ENCODE results near the gene MAPKAP1.

Gene MAPKAP1

DNA sequence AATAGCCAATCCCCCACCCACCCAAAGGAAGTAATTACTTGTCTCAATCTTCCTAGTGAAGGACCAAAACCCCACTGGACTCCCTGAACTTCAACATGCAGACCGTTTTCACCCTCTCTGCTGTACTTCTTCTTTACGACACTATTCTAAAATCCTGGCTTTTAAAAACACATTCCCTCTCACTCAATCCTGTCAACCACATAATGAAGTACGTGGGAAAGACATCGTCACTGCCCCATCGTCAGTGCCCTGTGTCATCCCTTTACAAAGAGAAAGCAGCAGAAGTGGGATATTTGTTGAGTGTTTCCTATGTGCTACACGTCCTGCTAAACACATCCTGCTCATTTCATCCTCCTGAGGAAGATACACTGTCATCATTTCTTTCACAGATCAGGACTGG, 54.2 kb downstream of the MAPKAP1 start:
- in situ Hi-C loops (cut with MboI; ENCODE audit: low sequenced_read_pairs) = no loop called here
- no peaks in the 10 kb centered on the region for H3K9me3 ChIP-seq
- no peak overlapping the region for H3K4me3 ChIP-seq
- no peak for DNase-seq (ENCODE audit: low spot score in 2 of 2)
- H3K4me1 ChIP-seq = peaks cover 33% of the 10 kb centered on the region
- H3K36me3 ChIP-seq (replicated peaks) = no peaks in the 10 kb centered on the region; the same call in 1 of the 2 replicates
- no peaks in the 10 kb centered on the region for H3K27me3 ChIP-seq (ENCODE audit: low read depth)

DNA sequence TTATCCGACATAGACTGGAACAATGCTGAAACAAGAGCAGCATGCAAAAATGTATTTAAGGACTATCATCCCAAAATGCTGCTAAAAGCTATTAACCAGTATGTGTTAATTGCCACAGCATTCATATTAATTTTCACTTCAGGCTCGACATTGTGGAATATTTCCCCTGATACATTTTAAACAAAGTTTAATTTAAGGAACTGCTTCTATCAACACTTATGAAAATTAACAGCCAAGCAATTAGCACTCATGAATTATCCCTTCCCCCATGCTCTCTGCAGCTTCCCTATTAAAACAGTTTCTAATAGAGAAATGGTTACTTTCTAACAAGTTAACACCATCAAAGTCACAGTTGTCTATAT, 54.8 kb downstream of the MAPKAP1 start:
- Histone ChIP-seq H3K4me3 (no peak overlapping the region), H3K36me3 (replicated peaks) (no peaks in the 10 kb centered on the region; the same call in 1 of the 2 replicates), H3K4me1 (peaks cover 33% of the 10 kb centered on the region), H3K27me3 (ENCODE audit: low read depth) (no peaks in the 10 kb centered on the region), H3K9me3 (no peaks in the 10 kb centered on the region)
- no peak for DNase-seq (ENCODE audit: low spot score in 2 of 2)
- in situ Hi-C loops (cut with MboI; ENCODE audit: low sequenced_read_pairs) = no loop called here

DNA sequence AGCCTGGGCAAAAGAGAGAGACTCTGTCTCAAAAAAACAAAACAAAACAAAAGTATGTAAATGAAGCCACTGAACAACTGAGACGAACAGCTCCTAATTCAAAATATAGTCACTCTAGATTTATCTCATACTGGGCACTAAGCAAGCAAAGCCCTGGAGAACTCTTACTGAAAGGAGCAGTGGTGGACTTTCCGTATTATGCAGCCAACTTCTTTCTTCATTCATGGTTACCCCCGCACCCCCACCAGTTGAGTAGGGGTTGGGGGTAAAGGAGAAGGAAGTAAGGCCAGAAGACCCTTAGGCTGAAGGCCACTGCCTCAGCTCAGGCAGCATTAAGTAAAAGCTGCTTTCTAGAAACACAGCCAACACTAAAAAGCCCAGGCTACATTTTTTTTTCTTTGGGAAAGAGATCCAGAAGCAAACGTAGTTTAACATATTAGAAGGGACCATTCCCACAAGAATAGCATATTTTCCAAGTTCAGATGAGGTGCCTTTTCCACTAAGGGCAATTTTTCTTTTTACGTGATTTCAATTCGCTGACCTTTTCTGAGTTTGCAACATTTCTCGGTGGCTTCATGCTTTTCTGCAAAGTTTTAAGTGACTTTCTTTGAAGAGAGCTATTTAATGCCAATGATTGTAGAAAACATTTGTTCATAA, 55.3 kb downstream of the MAPKAP1 start:
- no peak for DNase-seq (ENCODE audit: low spot score in 2 of 2)
- peaks cover 33% of the 10 kb centered on the region for H3K4me1 ChIP-seq
- H3K4me3 ChIP-seq = no peak overlapping the region
- H3K36me3 ChIP-seq (replicated peaks) = no peaks in the 10 kb centered on the region
- in situ Hi-C loops (cut with MboI; ENCODE audit: low sequenced_read_pairs) = no loop called here
- H3K9me3 ChIP-seq = no peaks in the 10 kb centered on the region
- no peaks in the 10 kb centered on the region for H3K27me3 ChIP-seq (ENCODE audit: low read depth)

DNA sequence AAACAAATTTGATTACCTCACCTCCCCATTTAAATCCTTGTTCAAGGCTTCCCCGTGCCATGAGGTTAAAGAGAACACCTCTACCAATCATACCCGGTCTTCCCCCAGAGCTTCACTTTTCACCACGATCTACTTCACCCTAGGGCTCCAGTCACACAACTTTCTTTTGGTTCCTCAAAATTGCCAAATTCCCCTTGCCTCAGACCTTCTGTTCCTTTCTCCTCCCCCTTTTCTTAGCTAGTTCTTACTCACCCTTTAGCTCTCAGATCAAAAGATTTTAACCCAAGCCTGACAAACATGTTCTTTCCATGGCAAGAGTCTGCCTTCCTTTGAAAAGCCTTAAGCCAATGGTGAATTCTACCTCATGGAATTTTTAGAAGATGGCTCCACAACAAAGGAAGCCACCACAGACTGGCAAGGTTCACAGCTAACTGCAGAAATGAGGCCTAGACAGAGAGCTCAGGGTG, 56.7 kb downstream of the MAPKAP1 start:
- Histone ChIP-seq H3K36me3 (replicated peaks) (no peaks in the 10 kb centered on the region), H3K27me3 (ENCODE audit: low read depth) (no peaks in the 10 kb centered on the region), H3K4me1 (peaks cover 22% of the 10 kb centered on the region), H3K4me3 (no peak overlapping the region), H3K9me3 (no peaks in the 10 kb centered on the region)
- no peak for DNase-seq (ENCODE audit: low spot score in 2 of 2)
- in situ Hi-C loops (cut with MboI; ENCODE audit: low sequenced_read_pairs) = no loop called here

DNA sequence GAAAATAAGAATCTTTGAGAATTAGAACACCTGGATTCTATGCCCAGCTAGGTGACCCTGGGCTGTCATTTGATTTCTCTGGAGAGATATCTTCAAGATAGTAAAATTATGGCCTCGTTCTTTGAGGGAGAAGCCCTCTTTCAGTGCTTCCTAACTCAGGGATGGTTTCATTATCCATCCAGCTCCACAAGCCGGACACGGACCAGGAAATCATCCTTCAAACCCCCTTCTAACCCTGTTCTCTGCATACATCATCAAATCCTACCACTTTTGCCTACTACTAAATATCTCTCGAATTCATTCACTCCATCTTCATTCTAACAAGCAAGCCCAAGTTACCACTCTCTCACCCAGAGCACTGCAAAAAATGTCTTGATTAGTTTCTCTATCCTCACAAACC, 57.2 kb downstream of the MAPKAP1 start:
- no peak overlapping the region for H3K4me3 ChIP-seq
- H3K36me3 ChIP-seq (replicated peaks) = no peaks in the 10 kb centered on the region
- no peaks in the 10 kb centered on the region for H3K9me3 ChIP-seq
- no peak for DNase-seq (ENCODE audit: low spot score in 2 of 2)
- peaks cover 17% of the 10 kb centered on the region for H3K4me1 ChIP-seq
- in situ Hi-C loops (cut with MboI; ENCODE audit: low sequenced_read_pairs) = no loop called here
- no peaks in the 10 kb centered on the region for H3K27me3 ChIP-seq (ENCODE audit: low read depth)

DNA sequence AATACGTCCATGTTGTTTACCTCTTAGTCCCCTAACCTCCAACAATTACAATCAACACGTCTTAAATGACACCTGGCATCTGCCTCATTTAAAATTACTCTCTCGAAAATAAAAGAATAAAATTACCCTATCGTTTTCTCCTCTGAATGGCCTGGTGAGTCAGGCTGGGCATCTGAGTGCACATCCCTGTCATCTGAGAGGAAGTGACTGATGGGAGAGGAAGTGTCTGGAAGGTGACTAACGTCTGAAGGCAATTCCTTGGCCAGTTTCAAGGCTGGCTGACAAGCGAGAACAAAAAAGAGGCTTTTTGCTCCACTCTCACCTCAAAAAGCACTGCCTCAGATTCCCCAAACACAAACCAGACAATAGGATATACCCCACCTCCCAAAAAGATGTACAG, 57.7 kb downstream of the MAPKAP1 start:
- Histone ChIP-seq H3K36me3 (replicated peaks) (no peaks in the 10 kb centered on the region), H3K4me3 (no peak overlapping the region), H3K4me1 (peaks cover 12% of the 10 kb centered on the region), H3K27me3 (ENCODE audit: low read depth) (no peaks in the 10 kb centered on the region), H3K9me3 (no peaks in the 10 kb centered on the region)
- no peak for DNase-seq (ENCODE audit: low spot score in 2 of 2)
- in situ Hi-C loops (cut with MboI; ENCODE audit: low sequenced_read_pairs) = no loop called here

DNA sequence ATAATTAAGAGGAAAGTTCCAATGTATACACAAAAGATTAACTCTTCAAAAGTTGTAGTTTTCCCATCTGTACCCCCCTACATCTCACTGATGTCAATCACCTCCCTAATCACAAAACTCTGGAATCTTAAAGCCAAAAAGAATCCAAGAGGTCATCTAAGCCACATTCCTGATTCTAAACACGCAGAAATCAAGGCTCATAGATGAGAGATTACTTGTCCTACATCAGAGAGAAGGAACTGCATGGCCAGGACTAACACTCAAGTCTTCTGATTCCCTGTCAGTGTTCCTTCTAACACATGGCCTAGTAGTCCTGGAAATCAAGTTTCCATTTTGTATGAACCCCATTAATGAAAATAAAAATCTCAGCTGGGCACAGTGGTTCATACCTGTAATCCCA, 58.7 kb downstream of the MAPKAP1 start:
- peaks cover 5% of the 10 kb centered on the region for H3K4me1 ChIP-seq
- in situ Hi-C loops (cut with MboI; ENCODE audit: low sequenced_read_pairs) = no loop called here

DNA sequence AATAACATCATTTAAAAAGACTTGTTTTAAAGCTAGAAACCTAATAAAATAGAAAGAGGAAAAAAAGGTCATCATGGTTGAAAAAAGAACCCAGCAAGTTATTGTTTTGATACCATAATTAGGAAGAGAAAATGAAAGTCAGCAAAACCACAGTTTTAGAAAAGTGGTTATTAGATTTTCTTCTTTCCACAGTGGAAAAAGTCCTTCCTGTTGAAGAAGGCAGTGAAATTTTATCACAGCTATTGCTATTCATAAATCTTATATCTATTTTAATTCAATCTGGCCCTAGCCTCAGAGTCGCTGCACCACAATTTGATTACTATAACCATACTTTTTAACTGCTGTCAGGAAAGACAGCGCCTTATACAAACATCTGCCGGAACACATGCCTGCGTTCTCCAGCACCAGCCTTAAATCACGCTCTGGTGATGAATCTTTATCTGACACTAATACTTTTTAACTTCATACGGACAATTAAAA, 60.3 kb downstream of the MAPKAP1 start:
- Histone ChIP-seq H3K9me3 (no peaks in the 10 kb centered on the region), H3K36me3 (replicated peaks) (no peaks in the 10 kb centered on the region), H3K4me3 (no peak overlapping the region), H3K27me3 (ENCODE audit: low read depth) (no peaks in the 10 kb centered on the region), H3K4me1 (no peaks in the 10 kb centered on the region; the same call in 1 of the 2 replicates)
- in situ Hi-C loops (cut with MboI; ENCODE audit: low sequenced_read_pairs) = no loop called here
- no peak for DNase-seq (ENCODE audit: low spot score in 2 of 2)

More for the DNA sequence above, 58.7 kb downstream of the MAPKAP1 start:
- Histone ChIP-seq H3K4me3 (no peak overlapping the region), H3K36me3 (replicated peaks) (no peaks in the 10 kb centered on the region), H3K27me3 (ENCODE audit: low read depth) (no peaks in the 10 kb centered on the region), H3K9me3 (no peaks in the 10 kb centered on the region)
- no peak for DNase-seq (ENCODE audit: low spot score in 2 of 2)

DNA sequence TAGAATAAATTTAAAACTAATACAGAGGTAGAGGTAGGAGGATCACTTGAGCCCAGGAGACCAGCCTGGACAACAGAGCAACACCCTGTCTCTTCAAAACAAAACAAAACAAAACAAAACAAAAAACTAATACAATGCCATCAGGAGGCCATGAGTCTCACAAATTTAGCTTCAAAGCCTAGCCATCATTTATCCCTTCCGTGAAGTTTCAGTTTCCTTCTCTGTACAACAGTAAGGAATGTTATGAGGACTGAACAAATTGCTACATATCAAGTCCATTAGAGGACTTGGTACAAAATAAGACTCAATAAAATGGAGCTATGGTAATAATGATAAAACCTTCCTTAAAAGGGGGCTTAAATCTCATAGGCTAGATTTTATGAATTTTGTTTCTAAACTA, 60.8 kb downstream of the MAPKAP1 start:
- no peaks in the 10 kb centered on the region for H3K27me3 ChIP-seq (ENCODE audit: low read depth)
- DNase-seq (ENCODE audit: low spot score in 2 of 2) = no peak
- H3K4me3 ChIP-seq = no peak overlapping the region
- no peaks in the 10 kb centered on the region for H3K4me1 ChIP-seq
- no peaks in the 10 kb centered on the region for H3K9me3 ChIP-seq
- in situ Hi-C loops (cut with MboI; ENCODE audit: low sequenced_read_pairs) = no loop called here
- no peaks in the 10 kb centered on the region for H3K36me3 ChIP-seq (replicated peaks)

DNA sequence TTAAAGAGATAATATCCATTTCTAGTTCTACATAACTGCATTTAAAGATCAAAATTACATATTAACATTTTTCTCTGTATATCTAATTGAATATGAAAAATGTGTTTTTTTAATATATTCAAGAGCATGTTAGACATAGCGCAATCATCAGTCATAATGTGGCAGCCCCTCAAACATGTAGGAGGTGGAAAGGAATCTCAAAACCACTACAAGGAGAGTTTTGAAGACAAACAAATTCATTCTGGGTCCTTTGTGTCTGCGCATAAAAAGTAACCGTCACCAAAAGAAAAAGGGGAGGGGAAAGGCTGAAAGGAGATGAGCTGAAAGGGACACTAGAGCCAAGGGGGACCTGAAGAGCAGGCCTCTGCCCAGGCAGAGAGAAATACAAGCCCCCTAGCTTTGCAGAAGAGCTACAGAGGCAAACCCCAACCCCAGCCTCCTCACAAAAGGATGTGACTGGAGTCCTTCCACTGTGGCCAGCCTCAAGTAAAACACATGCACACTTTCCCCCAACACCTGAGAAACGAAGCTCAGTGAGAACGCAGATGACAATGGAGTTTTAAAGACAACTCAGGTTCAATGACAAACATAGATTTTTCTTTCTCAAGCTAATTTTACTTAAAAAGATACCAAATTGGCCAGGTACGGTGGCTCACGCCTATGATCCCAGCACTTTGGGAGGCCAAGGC, 62.0 kb downstream of the MAPKAP1 start:
- no peak for DNase-seq (ENCODE audit: low spot score in 2 of 2)
- H3K36me3 ChIP-seq (replicated peaks) = no peaks in the 10 kb centered on the region

DNA sequence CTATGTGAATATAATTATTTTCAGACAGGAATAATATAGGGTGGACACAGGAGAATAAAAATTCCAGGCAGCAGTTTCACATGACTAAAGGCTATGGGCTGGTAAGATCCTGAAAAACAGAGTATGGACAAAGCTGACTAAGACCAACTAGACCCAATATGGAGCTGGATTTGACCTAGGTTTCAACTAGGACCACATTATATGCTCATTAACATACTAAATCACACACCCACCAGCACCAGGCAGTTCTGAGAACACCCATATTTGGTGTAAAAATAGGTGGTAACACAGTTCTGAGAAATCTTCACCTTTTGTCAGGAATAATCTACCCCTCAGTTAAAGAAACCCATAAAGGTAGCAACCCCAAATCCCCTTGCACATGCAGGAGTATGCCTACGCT, 64.7 kb downstream of the MAPKAP1 start:
- no peaks in the 10 kb centered on the region for H3K27me3 ChIP-seq (ENCODE audit: low read depth)
- no peak overlapping the region for H3K4me3 ChIP-seq
- in situ Hi-C loops (cut with MboI; ENCODE audit: low sequenced_read_pairs) = no loop called here
- H3K36me3 ChIP-seq (replicated peaks) = no peaks in the 10 kb centered on the region
- no peaks in the 10 kb centered on the region for H3K9me3 ChIP-seq
- H3K4me1 ChIP-seq = peaks cover 23% of the 10 kb centered on the region
- DNase-seq (ENCODE audit: low spot score in 2 of 2) = no peak

More for the DNA sequence above, 62.0 kb downstream of the MAPKAP1 start:
- Histone ChIP-seq H3K27me3 (ENCODE audit: low read depth) (no peaks in the 10 kb centered on the region), H3K9me3 (no peaks in the 10 kb centered on the region), H3K4me1 (no peaks in the 10 kb centered on the region), H3K4me3 (no peak overlapping the region)
- in situ Hi-C loops (cut with MboI; ENCODE audit: low sequenced_read_pairs) = no loop called here

DNA sequence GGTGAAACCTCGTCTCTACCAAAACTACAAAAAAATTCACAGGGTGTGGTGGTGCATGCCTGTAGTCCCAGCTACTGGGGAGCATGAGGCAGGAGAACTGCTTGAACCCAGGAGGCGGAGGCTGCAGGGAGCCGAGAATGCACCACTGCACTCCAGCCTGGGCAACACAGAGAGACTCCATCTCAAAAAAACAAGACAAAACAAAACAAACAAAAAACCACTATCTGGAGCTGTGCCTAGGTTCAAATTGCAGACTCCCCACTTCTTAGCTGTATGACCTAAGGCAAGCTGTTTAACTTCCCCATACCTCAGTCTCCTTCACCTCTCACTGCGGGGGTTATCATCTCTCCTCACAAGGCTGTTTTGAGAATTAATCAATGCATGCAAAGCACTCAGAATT, 68.0 kb downstream of the MAPKAP1 start:
- DNase-seq (ENCODE audit: low spot score in 2 of 2) = no peak
- Histone ChIP-seq H3K4me3 (no peak overlapping the region), H3K36me3 (replicated peaks) (no peaks in the 10 kb centered on the region), H3K9me3 (no peaks in the 10 kb centered on the region), H3K27me3 (ENCODE audit: low read depth) (no peaks in the 10 kb centered on the region), H3K4me1 (peaks cover 27% of the 10 kb centered on the region)
- in situ Hi-C loops (cut with MboI; ENCODE audit: low sequenced_read_pairs) = no loop called here

DNA sequence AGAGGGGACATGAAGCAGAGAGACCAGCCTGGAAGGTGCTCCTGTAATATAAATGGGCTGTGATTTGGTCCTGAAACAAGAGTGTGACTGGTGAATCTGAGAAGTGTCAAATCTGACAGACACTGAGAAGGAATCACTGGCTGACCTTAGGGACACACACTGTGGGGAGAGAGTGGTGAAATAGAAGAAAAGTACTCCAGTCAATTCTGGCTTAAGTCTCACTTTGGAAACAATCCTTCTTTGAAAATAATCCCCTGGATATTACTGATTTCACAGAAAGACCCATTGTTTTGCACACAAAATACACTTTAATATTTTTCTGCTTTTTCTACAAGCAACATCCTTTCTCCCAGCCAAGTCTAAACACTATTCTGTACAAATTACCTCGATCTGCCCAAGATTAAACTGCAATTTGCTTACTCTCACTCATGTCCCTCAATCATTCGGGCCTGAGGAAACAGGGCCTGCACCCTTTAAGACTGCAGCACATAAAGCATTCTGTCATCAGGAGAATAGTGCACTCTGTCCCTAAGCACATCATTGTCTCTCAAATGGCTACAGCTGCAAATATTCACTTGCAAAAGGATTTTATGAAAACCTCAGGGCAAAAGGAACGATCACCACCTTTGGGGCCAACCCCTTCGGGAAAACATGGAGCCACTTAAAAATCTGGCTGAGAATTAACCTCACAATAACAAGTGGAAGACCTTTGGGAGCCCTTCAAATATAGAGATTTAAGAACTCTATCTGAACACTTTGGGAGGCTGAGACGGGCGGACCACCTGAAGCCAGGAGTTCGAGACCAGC, 68.6 kb downstream of the MAPKAP1 start:
- peak; percentile 70 to 81 for DNase-seq (ENCODE audit: low spot score in 2 of 2)

DNA sequence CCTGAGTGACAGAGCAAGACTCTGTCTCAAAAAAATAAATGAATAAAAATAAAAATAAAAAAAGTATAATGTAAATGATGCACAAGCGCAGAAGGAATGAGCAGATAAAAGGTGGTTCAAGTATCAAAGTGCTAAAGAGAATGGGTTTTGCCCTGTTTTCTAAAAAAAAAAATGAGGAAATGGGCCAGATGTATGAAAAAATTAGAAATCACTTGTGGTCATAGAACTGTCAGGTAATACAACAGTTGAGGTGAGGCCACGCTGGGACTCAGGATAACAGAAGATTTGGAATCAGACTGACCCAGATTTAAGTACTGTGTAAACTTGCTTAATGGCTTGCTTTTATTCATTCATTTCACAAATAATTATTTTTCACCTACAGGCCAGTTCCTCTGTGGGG, 69.8 kb downstream of the MAPKAP1 start:
- H3K36me3 ChIP-seq (replicated peaks) = no peaks in the 10 kb centered on the region
- no peaks in the 10 kb centered on the region for H3K27me3 ChIP-seq (ENCODE audit: low read depth)
- in situ Hi-C loops (cut with MboI; ENCODE audit: low sequenced_read_pairs) = no loop called here
- no peak overlapping the region for H3K4me3 ChIP-seq
- no peak for DNase-seq (ENCODE audit: low spot score in 2 of 2)
- no peaks in the 10 kb centered on the region for H3K9me3 ChIP-seq
- peaks cover 44% of the 10 kb centered on the region for H3K4me1 ChIP-seq

More for the DNA sequence above, 68.6 kb downstream of the MAPKAP1 start:
- no peaks in the 10 kb centered on the region for H3K36me3 ChIP-seq (replicated peaks)
- no peaks in the 10 kb centered on the region for H3K27me3 ChIP-seq (ENCODE audit: low read depth)
- H3K4me1 ChIP-seq = peaks cover 34% of the 10 kb centered on the region
- H3K9me3 ChIP-seq = no peaks in the 10 kb centered on the region
- H3K4me3 ChIP-seq = no peak overlapping the region
- in situ Hi-C loops (cut with MboI; ENCODE audit: low sequenced_read_pairs) = no loop called here
